ENCODE measurements around the gene GNB1L. TPM values are rescaled to one million over a fixed set of nuclear protein-coding genes. Genes with fewer than 3 reads are reported as not detected.
A peak's percentile ranks its signal among the peaks of the same experiment; 100 is the strongest.

Gene GNB1L
- total RNA-seq, 1 donor from 2014 or later: 3.0 TPM

DNA sequence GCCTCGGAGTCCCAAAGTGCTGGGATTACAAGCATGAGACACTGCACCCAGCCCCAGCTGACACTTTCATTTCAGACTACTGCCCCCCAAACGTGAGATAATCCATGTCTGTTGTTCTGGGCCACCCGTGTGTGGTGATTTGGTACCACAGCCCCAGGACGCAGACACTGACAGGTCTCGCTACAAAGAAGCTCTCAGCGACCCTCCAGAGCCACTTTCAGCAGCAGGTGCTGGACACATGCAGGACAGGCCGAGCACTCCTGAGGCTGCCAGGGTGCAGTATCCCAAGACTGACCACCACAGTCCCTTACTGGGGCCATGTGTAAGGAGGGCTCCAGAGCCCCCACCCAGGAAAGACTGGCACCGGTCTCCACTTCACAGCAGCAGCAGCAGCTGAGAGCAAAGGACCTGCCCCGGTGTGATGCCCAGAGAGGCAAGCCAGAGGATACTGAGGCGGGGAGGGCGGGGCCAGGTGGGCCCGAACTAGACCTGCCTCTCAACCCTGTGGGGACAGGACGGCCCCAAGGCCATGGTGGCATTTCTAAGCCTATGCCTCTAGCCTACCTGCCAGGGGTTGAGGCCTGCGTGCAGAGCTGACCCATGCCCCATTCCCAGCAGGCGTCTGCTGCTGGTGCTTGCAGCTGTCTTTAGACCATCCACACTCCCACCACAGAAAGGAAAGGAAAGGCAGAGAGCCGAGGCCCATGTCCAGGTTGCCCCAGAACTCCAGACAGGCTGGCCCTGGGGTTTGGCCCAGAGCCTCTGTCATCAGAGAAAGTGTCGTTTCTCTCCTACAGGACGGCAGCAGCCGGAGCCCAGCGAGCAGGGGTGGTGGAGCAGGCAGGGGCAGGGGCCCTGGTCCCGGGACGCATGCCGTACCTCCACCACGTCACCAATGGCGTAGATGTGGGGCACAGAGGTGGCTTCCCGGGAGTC lies 28.0 kb upstream of the GNB1L start:
- Histone ChIP-seq H3K4me2 (no peak overlapping the region), H3K9ac (no peak overlapping the region)
- peaks cover 7% of the 10 kb centered on the region for H3K27me3 Mint-ChIP-seq (ENCODE audit: insufficient read depth, low read depth)

DNA sequence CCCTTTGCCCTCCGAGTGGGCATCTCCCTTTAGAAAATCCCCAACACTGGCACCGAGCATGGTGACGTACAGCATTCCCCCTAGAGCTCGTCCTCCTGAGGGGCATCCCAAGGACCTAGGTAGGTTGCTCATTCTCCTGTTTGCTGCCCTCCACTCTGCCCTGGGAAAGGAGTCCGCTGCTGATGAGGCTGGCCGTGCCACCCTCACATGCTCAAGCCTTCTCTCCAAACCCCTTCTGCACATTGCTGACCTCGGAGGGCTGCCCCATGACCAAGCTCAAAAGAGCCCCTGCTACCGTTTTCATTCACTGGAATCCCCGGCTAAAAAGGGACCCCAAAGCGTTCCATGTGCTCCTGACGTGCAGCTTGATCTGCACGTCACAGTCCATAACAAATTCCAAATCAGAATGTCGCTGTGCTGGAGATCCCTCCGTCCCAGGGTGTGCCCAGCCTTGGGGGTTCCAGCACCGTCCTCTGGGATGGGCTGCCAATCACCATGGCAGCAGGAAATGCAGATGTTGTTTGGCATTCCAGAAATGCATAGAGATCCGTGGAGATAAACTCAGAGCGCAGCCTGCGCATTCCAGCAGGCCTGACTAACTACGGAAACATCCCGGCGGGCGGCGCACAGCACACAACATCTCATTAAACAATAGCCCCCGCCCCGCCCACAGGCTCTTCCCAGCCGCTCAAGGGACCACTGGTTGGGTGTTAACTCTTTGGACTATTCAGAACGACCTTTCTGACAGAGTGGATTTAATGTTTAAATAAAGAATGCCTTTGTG lies 26.3 kb upstream of the GNB1L start:
- Histone ChIP-seq H3K9ac (no peak overlapping the region), H4K20me1 (ENCODE audit: low read depth) (no peaks in the 10 kb centered on the region), H3K27ac (no peak overlapping the region), H3F3A (ENCODE audit: low read depth) (peaks cover 8% of the 10 kb centered on the region), H3K36me3 (no peaks in the 10 kb centered on the region), H3K4me1 (peaks cover 22% of the 10 kb centered on the region), H3K4me3 (peak overlapping the region; percentile 10), H3K4me2 (peak overlapping the region; percentile 56), H3K27me3 (peaks cover 10% of the 10 kb centered on the region), H2AFZ (replicated peaks) (no peak overlapping the region), H3K79me2 (ENCODE audit: low read depth) (no peaks in the 10 kb centered on the region), H3K9me3 (ENCODE audit: low read depth) (no peaks in the 10 kb centered on the region)
- TF ChIP-seq, protein P1, sequence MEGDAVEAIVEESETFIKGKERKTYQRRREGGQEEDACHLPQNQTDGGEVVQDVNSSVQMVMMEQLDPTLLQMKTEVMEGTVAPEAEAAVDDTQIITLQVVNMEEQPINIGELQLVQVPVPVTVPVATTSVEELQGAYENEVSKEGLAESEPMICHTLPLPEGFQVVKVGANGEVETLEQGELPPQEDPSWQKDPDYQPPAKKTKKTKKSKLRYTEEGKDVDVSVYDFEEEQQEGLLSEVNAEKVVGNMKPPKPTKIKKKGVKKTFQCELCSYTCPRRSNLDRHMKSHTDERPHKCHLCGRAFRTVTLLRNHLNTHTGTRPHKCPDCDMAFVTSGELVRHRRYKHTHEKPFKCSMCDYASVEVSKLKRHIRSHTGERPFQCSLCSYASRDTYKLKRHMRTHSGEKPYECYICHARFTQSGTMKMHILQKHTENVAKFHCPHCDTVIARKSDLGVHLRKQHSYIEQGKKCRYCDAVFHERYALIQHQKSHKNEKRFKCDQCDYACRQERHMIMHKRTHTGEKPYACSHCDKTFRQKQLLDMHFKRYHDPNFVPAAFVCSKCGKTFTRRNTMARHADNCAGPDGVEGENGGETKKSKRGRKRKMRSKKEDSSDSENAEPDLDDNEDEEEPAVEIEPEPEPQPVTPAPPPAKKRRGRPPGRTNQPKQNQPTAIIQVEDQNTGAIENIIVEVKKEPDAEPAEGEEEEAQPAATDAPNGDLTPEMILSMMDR (IDR thresholded peaks at IDR 0.05): no peak
- TF ChIP-seq EZH2phosphoT487 (IDR thresholded peaks at IDR 0.05) (no peak), EZH2 (IDR thresholded peaks at IDR 0.05) (peak; percentile 1)
- Mint-ChIP-seq H3K4me3 (peak overlapping the region; percentile 82), H3K9me3 (no peaks in the 10 kb centered on the region), H3K27me3 (ENCODE audit: insufficient read depth, low read depth) (peaks cover 7% of the 10 kb centered on the region), H3K4me1 (peaks cover 39% of the 10 kb centered on the region), H3K27ac (peak overlapping the region; percentile 98), H3K36me3 (no peaks in the 10 kb centered on the region)
- DNase-seq (ENCODE audit: low spot score): peak; percentile 96

More for the DNA sequence above, 28.0 kb upstream of the GNB1L start:
- Mint-ChIP-seq H3K36me3 (no peaks in the 10 kb centered on the region), H3K4me3 (peak overlapping the region; percentile 69), H3K27ac (peak overlapping the region; percentile 98), H3K9me3 (no peaks in the 10 kb centered on the region), H3K4me1 (peaks cover 39% of the 10 kb centered on the region)
- no peak for DNase-seq (ENCODE audit: low spot score)
- no peaks in the 10 kb centered on the region for H3K79me2 ChIP-seq (ENCODE audit: low read depth)
- TF ChIP-seq, protein P1 (IDR thresholded peaks at IDR 0.05): no peak
- no peak for TF ChIP-seq EZH2phosphoT487 (IDR thresholded peaks at IDR 0.05)
- H3K4me3 ChIP-seq: no peak overlapping the region
- no peaks in the 10 kb centered on the region for H3K36me3 ChIP-seq
- peaks cover 8% of the 10 kb centered on the region for H3F3A ChIP-seq (ENCODE audit: low read depth)
- no peak overlapping the region for H2AFZ ChIP-seq (replicated peaks)
- peaks cover 22% of the 10 kb centered on the region for H3K4me1 ChIP-seq
- no peaks in the 10 kb centered on the region for H4K20me1 ChIP-seq (ENCODE audit: low read depth)
- no peak overlapping the region for H3K27ac ChIP-seq
- H3K27me3 ChIP-seq: peaks cover 13% of the 10 kb centered on the region
- H3K9me3 ChIP-seq (ENCODE audit: low read depth): no peaks in the 10 kb centered on the region

DNA sequence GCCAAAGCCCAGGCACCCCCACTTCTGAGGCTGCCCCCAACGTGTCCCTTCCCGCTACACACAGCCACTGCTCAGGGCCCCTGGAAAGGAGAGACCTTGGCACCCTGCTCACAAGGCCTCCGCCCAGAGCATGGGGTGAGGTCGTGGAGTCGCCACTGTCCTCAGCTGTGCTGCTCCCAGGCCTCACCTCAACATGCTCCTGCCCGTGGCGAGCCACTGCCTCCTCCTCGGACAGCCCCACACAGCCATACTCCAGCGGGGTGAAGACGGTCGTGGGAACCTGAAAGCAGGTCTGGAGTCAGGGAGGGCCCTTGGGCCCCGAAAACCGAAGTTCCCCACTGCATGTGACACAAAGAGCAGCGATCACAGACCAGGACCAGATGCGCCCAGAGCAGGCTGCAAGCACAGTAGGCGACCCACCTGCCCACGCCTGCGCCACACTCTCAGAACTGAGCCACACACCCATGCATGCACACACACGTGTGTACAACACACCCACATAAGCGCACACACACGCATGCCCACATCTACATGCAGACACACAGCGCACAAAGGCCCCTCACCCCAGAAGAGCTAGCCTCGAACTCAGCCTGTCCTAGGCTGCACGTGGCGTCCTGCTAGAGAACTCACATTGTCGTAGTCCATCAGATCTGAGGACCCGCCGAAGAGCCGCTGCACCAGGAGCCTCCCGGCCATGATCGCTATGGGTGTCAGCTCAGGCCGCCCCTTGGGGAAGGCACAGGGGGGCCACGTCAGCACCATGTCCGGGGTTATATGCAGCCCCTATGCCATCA lies 25.5 kb upstream of the GNB1L start:
- peaks cover 3% of the 10 kb centered on the region for H4K20me1 ChIP-seq (ENCODE audit: low read depth)
- peaks cover 39% of the 10 kb centered on the region for H3K4me1 Mint-ChIP-seq
- H3K4me2 ChIP-seq: peak overlapping the region; percentile 56
- peaks cover 8% of the 10 kb centered on the region for H3F3A ChIP-seq (ENCODE audit: low read depth)
- H3K27ac Mint-ChIP-seq: peak overlapping the region; percentile 95
- no peaks in the 10 kb centered on the region for H3K36me3 Mint-ChIP-seq
- H2AFZ ChIP-seq (replicated peaks): no peak overlapping the region
- peaks cover 22% of the 10 kb centered on the region for H3K4me1 ChIP-seq
- no peak overlapping the region for H3K27ac ChIP-seq
- H3K4me3 ChIP-seq: no peak overlapping the region
- H3K36me3 ChIP-seq: no peaks in the 10 kb centered on the region
- H3K9me3 Mint-ChIP-seq: no peaks in the 10 kb centered on the region
- H3K27me3 ChIP-seq: peaks cover 10% of the 10 kb centered on the region
- no peaks in the 10 kb centered on the region for H3K79me2 ChIP-seq (ENCODE audit: low read depth)
- H3K9me3 ChIP-seq (ENCODE audit: low read depth): no peaks in the 10 kb centered on the region
- no peak overlapping the region for H3K9ac ChIP-seq
- DNase-seq (ENCODE audit: low spot score): no peak
- H3K27me3 Mint-ChIP-seq (ENCODE audit: insufficient read depth, low read depth): peaks cover 7% of the 10 kb centered on the region
- H3K4me3 Mint-ChIP-seq: peak overlapping the region; percentile 75
- TF ChIP-seq EZH2phosphoT487 (IDR thresholded peaks at IDR 0.05) (no peak), EZH2 (IDR thresholded peaks at IDR 0.05) (no peak)
- TF ChIP-seq, protein P1 (IDR thresholded peaks at IDR 0.05): no peak

Measured in neural progenitor cell (in vitro differentiated cells).